CD4-positive, alpha-beta T cell treated with Interferon alpha-2 for 1 hour (primary cell): Measurements from ENCODE around the gene GPT2.
"Not testable (repeated sequence)": the region's sequence is repeated elsewhere in the genome, so short reads cannot be mapped to it uniquely, and the experiment has no call there.

ENCODE experiments used
- DNase-seq, 2 donors: peaks; one replicate each; pipeline ENCODE4 v3.0.0-alpha.2; 2020 to 2022

Gene GPT2

GRCh38 chr16:46862555-46863447, 21.4 kb upstream of the GPT2 start:
- no peak for DNase-seq

GRCh38 chr16:46866286-46866685, 17.9 kb upstream of the GPT2 start:
- no peak for DNase-seq

DNA sequence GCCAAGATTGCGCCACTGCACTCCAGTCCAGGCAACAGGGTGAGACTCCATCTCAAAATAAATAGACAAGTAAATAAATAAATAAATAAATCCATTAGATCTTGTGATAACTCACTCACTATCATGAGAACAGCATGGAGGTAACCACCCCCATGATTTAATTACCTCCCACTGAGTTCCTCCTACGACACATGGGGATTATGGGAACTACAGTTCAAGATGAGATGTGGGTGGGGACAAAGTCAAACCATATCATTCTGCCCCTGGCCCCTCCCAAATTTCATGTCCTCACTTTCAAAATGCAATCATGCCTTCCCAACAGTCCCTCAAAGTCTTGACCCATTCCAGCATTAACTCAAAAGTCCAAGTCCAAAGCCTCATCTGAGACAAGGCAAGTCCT, 16.7 kb upstream of the GPT2 start:
- not testable (repeated sequence) for DNase-seq

DNA sequence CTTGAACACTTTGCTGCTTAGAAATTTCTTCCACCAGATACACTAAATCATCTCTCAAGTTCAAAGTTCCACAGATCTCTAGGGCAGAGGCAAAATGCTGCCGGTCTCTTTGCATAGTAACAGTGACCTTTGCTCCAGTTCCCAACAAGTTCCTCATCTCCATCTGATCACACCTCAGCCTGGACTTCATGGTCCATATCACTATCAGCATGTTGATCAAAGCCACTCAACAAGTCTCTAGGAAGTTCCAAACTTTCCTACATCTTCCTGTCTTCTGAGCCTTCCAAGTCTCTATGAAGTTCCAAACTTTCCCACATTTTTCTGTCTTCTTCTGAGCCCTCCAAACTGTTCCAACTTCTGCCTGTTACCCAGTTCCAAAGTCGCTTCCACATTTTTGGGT, 15.3 kb upstream of the GPT2 start:
- not testable (repeated sequence) for DNase-seq

GRCh38 chr16:46871597-46871996, 12.6 kb upstream of the GPT2 start:
- DNase-seq = no peak

- no peak for DNase-seq
Observed at GRCh38 chr16:46873201-46873600, 11.0 kb upstream of the GPT2 start.

DNA sequence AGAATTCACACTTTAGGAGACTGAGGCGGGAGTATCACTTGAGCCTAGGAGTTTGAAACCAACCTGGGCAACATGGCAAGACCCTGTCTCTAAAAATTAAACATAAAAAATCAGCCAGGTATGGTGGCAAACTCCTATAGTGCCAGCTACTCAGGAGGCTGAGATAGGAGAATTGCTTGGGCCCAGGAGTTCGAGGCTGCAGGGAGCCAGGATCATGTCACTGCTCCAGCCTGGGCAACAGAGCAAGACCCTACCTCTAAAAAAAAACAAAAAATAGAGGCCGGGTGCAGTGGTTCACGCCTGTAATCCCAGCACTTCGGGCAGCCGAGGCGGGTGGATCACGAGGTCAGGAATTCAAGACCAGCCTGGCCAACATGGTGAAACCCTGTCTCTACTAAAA, 8.9 kb upstream of the GPT2 start:
- no peak for DNase-seq

GRCh38 chr16:46882304-46882939, 1.7 kb upstream of the GPT2 start:
- no peak for DNase-seq

GRCh38 chr16:46882940-46883307, 1.2 kb upstream of the GPT2 start:
- no peak for DNase-seq

- DNase-seq = no peak
Observed at GRCh38 chr16:46883353-46883689, 841 bp upstream of the GPT2 start.

- peak in 1 of 2 donors; percentile 4 for DNase-seq
Observed at GRCh38 chr16:46884513-46885293, 541 bp downstream of the GPT2 start.

DNA sequence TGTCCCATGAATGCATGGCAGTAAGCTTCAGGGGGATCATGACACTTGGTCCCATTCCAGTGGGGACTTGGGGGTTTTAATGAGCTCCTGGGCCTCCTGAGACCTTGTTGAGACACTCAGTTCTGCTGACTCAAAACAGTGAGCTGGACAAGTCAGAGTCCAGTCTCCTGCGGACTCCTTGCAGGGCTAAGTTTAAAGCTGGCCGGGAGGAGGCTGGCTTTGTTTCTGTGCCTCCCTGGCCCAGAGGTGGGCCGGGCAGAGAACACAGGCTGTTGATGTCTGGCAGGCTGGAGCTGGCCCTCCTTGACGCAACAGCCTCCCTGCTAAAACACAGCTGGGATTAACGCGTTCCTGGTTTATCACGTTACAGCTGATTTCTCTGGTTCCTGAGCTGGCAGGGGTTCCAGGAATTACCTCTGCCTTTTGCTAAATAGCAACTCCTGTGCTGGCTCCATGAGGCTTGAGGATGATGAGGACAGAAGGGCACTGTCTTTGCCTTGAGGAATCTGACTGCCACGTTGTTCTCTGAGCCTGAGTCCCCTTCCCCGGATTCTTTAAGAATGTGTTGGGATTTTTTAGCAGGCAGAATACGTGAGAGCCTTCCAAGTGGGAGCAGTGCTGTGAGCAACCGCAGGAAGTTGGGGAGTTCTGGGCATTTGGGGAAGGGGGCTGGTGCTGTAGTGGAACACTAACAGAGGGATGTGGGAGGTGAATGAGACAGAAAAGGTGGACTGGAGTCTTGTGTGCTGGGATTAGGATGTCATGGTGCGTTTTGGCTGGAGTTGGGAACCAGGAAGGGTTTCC, 2.0 kb downstream of the GPT2 start:
- DNase-seq = no peak

DNA sequence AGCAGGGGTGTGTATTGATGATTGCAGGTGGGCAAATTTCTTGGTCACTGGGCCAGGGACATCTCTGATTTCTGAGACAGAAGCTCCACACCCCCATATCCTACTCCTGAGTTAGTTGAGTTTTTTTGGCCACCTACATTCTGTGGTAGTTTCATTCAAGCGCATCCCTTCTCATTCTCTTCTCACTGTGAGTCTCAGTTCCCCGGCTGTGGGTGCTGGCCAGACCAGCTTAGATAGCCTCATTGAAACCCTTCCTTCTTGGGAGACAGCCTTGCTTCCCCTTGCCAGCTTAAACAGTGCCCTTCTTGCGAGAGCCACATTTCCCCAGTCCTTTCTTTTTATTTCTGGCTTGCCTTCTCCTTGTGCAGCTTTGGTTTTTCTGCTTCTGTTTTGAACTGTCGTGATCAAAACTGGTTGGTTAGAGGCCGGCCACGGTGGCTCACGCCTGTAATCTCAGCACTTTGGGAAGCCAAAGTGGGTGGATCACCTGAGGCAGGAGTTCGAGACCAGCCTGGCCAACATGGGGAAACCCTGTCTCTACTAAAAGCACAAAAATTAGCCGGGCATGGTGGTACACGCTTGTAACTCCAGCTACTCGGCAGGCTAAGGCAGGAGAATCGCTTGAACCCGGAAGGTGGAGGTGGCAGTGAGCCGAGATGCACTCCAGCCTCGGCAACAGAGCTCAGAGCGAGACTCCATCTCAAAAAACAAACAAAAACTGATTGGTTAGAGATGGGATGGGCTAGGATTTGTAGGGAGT, 2.8 kb downstream of the GPT2 start:
- no peak for DNase-seq

DNA sequence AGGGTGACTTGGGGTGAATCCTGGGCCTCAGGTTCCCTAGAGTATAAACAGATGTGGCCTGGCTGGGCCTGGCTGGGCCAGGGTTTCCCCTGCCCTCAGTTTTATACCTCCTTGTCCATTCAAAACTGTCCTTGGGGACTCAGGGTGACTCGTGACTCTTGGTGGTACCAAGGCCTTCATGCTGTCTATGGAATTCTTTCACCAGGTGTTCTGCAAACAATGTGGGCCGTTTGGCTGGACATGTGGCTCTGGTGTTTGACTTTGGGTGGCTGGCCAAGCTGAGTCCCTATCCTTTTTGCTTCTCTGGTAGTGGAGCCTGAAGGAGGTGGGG, 3.3 kb downstream of the GPT2 start:
- DNase-seq = no peak

DNA sequence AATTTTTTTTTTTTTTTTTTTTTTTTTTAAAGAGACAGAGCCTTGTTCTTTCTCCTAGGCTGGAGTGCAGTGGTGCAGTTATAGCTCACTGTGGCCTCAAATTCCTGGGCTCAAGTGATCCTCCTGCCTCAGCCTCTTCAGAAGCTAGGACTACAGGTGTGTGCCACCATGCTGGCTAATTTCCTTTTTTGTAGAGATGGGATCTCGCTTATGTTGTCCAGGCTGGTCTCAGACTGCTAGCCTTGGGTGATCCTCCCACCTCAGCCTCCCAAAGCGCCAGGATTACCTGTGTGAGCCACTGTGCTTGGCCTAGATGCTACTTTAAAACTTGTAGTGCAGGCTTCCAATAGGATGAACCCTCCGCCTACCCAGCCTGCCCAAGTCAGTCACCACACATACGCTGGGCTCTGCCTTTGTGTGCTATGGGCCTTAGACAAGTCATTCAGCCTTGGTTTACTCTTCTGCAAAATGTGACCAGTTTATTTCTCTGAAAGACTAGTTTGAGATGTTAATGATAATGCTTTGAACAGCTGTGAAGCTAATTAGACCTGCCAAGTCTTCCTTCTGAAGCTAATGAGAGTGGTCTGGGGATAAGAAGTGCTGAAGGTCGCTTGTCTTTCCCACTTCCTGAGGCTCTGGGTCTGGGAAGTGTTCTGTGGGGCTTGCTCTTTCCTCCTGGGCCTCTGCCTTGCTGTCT, 5.2 kb downstream of the GPT2 start:
- DNase-seq = no peak

GRCh38 chr16:46889942-46890300, 5.8 kb downstream of the GPT2 start:
- DNase-seq = no peak

- DNase-seq = no peak
Observed at GRCh38 chr16:46891910-46892309, 7.7 kb downstream of the GPT2 start.

DNA sequence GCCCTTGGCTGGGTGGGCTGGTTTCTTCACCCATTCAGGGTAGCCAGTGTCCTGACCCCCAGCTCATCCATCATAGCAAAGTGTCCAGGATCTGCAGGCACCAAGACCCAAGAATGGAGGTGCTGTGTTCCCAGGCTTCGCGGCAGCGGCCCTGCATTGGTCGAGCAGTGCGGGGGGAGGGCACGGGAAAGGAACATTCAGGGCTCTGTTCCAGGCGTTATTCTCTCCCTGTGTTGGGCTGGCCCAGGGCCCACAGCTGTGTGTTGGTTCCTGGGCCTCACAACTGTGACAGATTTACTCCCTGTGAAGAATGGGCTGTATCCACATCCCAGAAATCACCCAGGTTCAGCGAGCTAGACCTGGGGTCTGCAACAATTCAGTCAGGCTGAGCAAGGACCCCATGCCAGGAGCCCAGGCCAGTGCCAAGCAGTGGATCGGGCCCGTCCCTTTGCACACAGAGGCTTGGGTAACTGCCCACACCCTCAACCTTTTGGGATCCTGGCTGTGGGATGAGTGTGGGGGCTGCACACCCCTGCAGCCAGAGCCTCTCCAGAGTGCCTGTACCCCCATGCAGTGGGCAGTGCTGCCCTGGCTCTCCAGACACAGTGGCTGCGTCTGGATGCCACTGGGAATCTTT, 10.0 kb downstream of the GPT2 start:
- DNase-seq = no peak

DNA sequence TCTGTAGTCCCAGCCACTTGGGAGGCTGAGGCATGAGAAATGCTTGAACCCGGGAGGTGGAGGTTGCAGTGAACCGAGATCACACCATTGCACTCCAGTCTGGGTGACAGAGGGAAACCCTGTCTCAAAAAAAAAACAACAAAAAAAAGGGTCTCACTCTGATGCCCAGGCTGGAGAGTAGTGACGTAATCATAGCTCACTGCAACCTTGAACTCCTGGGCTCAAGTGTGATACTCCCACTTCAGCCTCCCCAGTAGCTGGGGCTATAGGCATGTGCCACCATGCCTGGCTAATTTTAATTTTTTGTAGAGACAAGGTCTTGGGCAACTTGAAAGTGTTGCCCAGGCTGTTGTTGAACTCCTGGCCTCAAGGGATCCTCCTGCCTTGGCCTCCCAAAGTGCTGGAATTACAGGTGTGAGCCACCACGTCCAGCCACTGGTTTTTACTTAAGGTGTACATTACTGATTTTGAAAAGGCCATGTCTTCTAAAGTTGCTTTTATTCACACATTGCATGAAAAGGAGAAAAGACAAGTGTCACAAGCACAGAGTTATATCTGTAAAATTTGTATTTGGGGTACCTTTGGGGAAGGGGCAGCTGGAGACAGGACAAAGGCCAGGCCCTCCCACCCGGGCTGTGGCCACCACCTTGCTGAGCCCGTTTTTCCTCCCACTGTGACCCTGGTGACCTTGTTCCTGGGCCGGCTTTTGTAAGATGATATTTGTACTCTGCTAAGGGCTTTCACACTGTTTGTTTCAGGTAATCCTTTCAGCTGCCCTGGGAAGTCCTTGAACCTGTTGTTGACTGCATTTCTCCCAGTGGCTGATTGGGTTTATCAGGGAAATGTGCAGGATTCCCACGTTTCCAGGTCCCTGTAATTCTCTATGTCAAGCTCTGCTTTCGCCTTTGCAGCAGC, 11.5 kb downstream of the GPT2 start:
- no peak for DNase-seq

GRCh38 chr16:46896314-46896968, 12.3 kb downstream of the GPT2 start:
- no peak for DNase-seq
